HG02642 (cell line): ENCODE data around the gene PARD3B.
"Not testable (repeated sequence)": the region's sequence is repeated elsewhere in the genome, so short reads cannot be mapped to it uniquely, and the experiment has no call there.

ENCODE experiments used
- ATAC-seq: cut with Tn5 transposase; IDR thresholded peaks from one replicate; pipeline ENCODE4 v1.9.1; 2021; ENCODE audit warnings: mild to moderate bottlenecking; ENCODE audit not compliant: unreplicated experiment, poor library complexity

PARD3B gene

DNA sequence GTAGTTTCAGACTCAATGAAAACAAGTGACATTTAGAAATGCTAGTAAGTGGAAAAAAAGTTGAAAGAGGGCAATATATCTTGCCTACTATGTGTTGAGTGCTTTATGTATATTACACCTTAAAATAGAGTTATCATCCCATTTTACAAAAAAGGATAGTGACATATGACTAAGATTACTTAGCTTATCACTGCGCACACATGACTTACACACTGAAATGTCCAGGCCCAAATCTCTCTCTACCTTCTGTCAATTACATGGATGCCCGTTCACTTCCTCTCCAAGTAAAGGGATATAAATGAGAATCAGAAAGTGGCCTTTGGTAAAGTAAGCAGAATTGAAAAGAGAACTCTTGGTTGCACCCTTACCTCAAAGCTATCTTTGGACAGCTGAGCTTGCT, 3.6 kb upstream of the PARD3B start:
- ATAC-seq = no peak

DNA sequence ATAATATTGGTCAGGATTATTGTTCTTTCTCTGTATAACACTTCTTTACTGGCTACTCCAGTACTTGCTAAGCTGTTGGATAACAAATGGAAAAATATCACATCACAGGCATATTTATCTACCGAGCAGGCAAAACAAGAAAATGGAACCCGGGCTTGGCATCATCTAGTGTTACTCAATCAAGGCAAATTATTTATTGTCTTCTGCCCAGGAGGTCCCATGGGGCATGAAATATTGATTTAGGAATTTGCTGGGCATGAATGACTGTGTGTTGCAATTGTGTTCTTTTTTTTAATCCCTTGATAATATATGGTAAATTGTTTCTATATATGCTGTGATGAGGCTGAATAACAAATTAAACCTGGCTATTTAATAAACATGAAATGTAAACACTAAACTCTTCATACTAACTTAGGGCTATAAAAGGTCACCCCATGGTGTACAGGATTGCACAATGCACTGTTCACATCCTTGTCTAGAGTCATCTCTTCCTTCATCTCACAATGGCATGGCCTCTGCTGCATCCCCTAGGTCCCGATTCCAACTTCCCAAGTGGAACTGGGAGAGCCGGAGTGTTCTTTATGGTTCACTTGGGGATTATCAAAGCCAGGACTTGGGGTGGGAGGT, 2.2 kb upstream of the PARD3B start:
- no peak for ATAC-seq

DNA sequence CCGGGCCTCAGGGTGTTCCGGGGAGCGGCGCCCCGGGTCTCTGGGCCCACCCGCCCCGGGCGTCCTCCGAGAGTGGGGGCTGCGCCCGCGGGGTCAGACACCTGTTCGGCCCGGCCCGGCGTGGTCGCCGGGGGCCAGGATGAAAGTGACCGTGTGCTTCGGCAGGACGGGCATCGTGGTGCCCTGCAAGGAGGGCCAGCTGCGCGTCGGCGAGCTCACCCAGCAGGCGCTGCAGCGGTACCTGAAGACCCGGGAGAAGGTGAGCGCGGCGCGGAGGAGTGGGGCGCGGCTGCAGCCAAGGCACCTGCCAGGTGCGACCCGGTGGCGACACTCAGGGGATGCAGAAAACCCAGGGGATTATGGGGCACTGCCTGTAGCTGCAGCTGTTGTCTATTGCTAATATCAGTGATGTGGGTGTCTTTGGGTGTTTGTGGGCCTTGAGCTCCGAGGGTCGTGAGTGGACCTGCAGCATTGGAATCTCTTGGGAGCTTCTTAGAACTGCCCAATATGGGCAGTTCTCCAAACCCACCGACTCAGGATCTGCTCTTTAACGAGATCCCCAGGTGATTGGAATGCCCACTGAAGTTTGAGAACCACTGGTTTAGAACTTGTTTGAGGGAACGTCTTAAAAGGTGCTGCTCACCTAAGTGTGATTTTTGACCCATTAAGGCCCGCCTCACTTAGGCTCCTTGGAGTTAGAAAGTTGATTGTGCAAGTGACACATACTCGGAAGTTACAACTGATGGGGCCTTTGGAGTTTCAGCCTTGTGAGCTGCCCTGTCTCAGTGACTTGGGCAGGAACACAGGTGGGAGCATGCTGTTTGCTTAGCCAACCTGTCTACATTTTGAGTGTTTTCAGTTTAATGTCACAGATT, 823 bp downstream of the PARD3B start:
- no peak for ATAC-seq

DNA sequence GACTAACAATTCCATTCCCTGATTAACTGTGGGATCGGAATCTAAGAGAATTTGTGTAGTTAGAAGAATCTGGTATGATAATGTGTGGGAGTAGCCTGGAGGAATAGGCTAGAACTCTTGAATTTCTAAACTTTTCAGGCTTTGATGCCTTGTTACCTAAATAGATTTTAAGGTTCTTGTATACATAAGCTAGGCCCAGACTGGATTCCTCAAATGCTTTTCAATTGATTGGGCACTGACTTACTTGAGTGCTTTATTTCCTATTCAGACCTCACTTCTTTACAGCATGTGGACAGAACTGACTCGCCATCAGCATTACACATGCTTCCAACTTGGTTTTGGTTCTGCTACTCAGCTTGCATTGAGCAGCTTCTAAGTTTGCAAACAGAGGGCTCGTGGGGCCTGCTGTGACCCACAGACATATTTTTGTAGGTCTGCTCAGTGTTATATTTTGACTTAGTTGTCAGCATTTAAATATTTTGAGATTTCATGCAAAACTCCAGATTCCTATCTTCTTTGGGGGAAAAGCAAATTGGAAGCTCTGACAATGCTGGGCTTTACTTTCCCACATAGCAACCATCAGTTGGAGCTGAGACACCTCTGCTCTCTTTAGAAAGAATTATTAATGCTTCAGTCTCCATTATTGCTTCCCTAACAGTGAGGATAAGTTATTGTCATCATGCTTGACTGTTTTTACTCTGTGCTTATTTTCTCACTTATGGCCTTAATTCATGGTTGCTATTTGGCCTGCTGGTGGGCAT, 5.7 kb downstream of the PARD3B start:
- no peak for ATAC-seq

DNA sequence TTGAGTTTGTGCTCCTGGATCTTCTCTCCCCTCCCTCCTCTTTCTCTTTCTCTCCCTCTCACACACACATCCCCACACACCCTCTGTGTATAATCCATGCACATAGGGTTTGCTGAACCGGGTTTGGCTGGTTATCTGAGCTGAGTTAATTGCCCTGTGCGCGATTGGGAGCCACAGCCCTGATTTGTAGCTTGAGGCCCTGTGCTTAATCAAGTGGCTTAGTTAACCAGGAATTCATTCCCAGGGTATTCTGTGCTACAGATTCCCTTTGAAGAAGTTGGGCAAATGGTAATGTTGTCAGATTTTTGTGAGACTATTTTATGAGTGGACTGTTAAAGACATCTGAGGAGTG, 6.2 kb downstream of the PARD3B start:
- no peak for ATAC-seq

DNA sequence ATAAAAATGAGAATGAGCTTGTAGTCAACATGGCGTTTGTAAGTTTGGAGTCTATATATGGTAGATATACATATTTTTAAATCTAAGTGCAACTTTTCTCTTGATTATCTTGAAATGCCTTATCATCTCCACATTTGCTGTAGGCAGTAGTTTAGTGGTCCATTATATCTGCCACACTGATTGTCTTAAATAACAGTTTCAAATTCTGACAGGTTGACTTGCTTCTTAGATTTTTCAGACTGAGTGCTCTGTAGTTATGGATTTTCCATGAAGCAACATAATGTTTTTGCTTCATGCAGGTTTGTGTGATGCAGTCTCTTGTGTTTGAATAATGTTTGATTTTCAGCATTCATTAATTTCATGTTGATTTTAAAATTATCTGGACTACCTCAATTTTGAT, 12.3 kb downstream of the PARD3B start:
- no peak for ATAC-seq

DNA sequence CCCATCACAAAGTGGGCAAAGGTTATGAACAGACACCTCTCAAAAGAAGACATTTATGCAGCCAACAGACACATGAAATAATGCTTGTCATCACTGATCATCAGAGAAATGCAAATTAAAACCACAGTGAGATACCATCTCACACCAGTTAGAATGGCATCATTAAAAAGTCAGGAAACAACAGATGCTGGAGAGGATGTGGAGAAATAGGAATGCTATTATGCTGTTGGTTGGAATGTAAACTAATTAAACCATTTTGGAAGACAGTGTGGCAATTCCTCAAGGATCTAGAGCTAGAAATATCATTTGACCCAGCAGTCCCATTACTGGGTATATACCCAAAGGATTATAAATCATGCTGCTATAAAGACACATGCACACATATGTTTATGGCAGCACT, 14.1 kb downstream of the PARD3B start:
- not testable (repeated sequence) for ATAC-seq

DNA sequence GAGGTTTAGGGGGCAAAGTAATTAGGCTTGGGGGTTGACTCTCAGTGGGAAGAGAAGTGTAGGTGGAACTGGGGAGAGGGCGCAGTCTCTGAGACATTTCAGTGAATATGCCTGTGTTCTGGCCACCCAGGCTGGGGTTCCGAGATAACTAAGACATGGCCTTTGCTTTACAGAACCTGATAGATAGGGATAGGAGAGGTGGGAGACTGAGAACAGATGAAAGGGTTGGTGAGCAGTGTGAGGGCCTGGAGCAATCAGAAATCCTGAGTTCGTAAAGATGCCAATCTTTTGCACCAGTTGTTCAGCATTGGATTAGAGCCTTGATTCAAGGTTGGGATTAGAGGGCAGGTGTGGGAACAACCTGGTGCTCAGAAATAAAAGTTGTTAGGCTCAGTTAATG, 15.6 kb downstream of the PARD3B start:
- ATAC-seq = no peak

DNA sequence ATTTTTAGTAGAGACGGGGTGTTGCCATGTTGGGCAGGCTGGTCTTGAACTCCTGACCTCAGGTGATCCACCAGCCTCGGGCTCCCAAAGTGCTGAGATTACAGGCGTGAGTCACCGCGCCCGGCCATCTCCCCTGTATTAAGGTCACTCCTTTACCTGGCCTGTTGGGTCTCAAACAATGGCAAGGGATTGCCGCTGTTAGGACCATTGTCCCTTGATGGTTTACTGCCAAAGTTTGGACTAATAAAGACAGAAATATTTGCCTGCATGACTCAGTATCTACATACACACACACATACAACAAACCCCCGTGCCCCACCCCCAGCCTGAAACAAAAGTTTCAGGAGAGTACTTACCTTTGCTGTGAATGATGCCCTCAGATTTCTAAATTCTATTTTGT, 16.5 kb downstream of the PARD3B start:
- no peak for ATAC-seq

DNA sequence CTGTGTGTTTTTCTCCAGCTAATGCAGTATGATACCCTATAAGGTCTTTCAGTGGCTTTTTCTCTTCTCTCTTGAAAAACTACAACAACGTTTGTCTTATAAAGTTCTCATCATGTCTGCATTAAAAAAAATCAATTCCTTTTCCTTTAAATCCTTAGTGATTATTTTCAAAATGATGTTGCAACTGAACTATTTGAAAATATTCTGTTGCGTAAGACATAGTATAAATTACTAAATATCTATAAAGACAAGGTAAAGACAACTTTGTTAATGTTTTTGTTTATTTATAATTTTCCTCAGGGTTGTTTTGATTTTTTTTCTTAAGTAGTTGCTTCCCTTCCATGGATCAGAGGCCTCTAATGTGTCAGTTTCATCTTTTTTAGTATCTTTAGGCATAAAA, 21.2 kb downstream of the PARD3B start:
- ATAC-seq = no peak

DNA sequence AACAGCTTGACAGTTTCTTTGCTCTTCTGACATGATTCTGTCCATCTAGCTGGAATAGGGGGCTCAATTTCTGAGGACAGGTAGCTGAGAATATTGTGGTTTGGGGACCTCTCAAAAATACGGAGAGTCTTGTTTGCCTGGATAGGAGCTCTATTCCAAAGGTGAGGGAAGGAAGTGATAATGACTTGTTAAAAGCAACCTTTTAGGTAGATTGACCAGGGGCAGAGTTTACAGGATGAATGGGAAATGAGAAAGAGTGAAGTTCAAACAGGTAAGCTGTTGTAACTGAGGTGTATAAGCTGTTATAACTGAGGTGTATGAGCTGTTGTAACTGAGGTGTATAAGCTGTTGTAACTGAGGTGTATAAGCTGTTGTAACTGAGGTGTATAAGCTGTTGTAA, 25.1 kb downstream of the PARD3B start:
- ATAC-seq = no peak

DNA sequence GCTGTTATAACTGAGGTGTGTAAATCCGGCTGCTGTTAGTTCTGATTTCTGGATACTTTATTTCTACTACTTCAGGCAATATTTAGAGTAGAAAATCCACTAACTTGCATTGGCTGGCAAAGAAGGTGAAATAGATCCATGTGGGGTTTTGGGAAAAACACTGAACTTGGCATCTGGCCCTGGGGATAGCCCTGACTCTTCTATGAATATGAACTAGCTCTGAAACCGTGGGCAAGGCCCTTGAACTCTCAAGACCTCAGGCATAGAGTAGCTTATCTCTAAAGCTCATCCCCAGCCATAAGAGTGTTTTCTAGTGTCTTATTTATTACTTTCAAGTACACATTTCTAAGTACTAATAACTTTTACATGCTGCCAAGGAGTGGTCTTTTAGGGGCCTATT, 25.8 kb downstream of the PARD3B start:
- ATAC-seq = no peak

DNA sequence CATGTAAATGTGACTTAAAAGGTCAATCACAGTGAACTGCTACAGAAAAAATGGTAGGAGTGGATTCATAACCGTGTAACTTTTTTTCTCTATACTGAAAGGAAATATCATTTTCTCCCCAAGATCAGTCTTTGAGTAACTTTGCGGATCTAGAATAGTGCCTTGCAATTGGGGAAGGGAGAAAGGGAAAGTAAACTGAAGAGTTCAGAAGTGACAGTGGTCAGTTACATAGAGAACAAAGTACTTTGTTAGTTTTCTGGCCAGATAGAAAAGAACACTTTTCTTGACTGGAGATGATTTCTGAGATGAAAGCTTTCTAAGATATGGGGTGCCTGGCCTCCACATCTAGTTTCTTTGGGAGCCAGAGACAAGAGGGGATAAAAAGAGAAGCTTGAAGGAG, 26.6 kb downstream of the PARD3B start:
- ATAC-seq = no peak

DNA sequence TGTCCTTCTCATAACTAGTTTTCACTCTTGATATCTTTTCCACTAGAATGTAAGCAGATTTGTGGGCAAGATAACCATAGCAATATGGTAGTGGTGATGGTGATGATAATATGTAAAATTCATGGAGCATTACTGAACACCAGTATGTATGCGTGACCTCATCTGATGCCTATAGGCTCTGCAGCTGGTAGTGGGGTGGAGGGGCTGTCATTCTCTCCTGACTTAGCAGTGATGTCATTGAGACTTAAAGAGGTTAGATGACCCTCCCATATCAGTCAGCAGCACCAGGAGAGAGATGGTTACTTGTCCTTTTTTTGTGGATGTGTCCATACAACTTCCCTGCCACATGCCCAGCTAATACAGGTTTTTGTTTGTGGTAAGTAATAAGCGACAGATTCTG, 27.9 kb downstream of the PARD3B start:
- no peak for ATAC-seq

DNA sequence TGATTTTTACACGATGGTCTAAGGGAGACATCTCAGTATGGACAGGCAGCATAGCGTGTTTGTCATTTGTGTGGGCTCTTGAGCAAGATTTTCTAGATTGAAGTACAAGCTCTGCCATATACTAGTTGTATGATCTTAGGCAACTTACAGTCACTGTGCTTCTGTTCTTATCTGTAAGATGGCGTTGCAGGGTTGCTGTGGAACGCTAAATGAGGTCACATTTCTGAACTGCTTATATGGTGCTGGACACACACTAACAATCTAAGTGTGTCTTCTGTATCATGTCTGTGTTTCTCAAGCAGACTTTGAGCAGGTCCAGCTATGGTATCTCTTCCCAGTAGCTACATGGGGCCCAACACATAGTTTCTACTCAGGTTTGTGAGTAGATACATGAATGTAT, 29.2 kb downstream of the PARD3B start:
- no peak for ATAC-seq

DNA sequence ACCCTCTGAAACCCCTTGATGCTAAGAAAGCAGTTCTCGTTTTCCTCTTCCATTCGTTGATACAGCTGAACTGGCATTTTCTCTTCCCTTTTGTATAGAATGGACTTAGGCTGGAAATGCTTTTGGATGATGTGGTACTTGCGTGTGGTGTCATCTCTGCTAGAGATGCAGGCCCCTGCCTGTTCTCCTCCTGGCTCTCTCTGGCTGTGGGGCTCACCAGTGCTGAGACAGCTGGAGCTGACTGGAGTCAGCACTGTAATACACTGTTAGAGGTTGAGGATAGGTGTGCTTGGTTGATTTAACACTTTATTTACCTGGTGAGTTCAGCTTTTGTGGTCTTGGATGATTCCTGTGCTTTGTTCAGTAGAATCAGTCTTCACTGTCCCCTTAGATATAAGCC, 30.2 kb downstream of the PARD3B start:
- ATAC-seq = no peak

DNA sequence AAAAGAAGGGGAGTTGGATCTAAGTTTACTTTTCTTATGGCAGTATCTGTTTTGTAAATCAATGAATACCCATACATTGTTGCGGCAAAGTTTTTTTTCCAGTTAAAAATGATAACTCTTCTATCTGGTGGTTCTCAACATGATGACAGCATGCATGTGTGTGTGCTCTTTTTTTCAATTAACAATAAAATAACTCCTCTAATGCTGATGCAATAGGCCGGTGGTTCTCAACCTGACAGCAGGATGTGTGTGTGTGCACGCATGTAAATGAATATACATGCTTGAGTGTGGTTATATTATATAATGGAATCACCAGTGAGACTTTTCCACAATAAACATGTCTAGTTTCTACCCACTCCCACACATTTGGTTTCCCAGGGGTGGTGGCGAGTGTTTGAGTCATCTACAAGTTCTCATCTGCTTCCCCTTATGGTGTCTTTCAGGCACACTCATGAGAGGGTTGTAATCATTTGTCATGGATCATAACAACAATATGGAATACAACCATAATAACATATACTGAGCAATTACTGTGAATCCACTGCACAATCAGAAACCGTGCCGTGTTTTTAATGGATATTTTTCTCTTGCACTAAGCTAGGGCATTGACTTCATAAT, 31.2 kb downstream of the PARD3B start:
- no peak for ATAC-seq

DNA sequence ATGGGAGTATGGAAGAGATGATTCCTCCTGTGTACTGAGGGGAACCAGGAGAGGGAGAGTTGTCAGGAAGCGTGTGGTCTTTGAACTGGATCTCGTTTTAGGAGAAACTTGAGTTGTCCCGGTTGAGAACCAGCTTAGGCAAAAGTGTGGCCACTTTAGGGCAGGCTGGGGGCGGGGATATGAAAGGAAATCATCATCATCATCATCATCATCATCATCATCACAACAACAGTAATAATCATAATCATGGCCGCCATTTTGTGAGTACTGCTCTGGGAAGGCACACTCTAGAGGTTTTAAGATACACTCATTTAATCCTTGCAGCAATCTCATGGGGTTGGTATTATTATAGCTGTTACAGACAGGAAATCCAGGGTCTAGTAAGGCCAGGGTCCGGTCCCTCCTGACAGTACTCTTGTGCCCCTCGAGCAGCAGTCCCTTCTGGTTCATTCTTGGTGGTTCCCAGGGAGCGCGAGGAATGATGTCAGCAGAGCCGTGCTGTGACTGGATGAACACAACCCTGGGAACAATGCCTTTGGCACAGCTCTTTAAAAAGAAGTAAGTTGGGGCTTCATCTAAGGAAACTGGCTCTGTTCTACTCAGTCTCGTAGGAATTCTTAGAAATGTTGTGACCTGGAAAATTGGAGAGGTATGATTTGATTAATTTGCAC, 33.8 kb downstream of the PARD3B start:
- ATAC-seq = no peak

DNA sequence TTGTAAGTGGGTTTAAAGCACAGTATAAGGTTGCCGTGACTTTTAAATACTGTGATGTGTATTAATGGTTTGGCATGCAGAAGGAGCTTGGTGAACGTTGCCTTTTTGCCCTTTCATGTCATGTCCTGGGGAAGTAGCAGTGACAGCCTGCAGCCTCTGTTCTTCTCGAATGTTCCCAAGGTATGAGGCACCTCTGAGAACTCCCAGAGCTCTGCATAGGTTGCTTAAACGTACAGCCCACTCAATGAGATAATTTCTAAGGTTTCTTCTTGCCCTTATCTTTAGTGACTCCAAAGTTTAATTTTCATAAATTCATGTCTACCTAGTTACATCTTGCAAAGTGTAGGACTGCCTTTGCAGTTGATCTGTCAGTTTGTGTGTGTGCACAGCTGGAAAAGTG, 36.7 kb downstream of the PARD3B start:
- ATAC-seq = no peak

DNA sequence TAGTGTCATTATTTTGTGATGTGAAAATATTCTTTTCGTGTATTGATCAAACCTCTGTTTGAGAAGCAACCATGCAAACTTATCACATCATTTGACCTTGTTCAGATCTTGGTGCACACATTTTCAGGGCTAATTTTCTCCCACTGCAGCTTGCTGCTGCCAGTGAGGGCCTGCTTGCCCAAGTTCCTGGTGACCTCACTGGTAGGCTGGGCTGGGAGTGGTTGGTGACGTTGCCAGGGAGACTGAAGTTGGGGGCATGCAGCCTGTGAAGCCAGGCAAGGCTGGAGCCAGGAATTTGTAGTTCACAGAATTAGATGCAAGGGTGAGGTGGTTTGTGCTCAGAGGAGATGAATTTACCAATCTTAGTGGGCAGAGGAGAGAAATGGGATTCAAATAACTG, 38.5 kb downstream of the PARD3B start:
- no peak for ATAC-seq
